ENCODE data around the gene LGALS7B. TPM values are rescaled to one million over a fixed set of nuclear protein-coding genes. Genes with fewer than 3 reads are reported as not detected.
A peak's percentile ranks its signal among the peaks of the same experiment; 100 is the strongest.
"Not testable (repeated sequence)": the region's sequence is repeated elsewhere in the genome, so short reads cannot be mapped to it uniquely, and the experiment has no call there.

The LGALS7B gene
- total RNA-seq, 1 experiment from 2014 or later: 3.2 TPM

- H3K36me3 Mint-ChIP-seq (ENCODE audit: insufficient read depth, unreplicated experiment): no peaks in the 10 kb centered on the region
- no peaks in the 10 kb centered on the region for H3K9me3 Mint-ChIP-seq (ENCODE audit: low read depth, unreplicated experiment)
- TF ChIP-seq CTCF (IDR thresholded peaks at IDR 0.05; ENCODE audit: unreplicated experiment): no peak
- no peak overlapping the region for H3K4me3 Mint-ChIP-seq (ENCODE audit: low read depth, unreplicated experiment)
- DNase-seq: no peak
- H3K4me1 Mint-ChIP-seq (ENCODE audit: low read depth, unreplicated experiment): peaks cover 24% of the 10 kb centered on the region
- no peaks in the 10 kb centered on the region for H3K27me3 Mint-ChIP-seq (ENCODE audit: unreplicated experiment)
- no peak overlapping the region for H3K27ac Mint-ChIP-seq (ENCODE audit: unreplicated experiment)
- CTCF ChIA-PET: no interaction called here
- no TSS peak for BruUV-seq (replicated peaks)
- intact Hi-C loops (cut with micrococcal nuclease; ENCODE audit: unreplicated experiment): no loop called here
Measured at GRCh38 chr19:38786572-38787265, 2.3 kb upstream of the LGALS7B start.

- H3K9me3 Mint-ChIP-seq (ENCODE audit: low read depth, unreplicated experiment); H3K36me3 Mint-ChIP-seq (ENCODE audit: insufficient read depth, unreplicated experiment); intact Hi-C loops (cut with micrococcal nuclease; ENCODE audit: unreplicated experiment); DNase-seq; BruUV-seq (replicated peaks); H3K27me3 Mint-ChIP-seq (ENCODE audit: unreplicated experiment); H3K27ac Mint-ChIP-seq (ENCODE audit: unreplicated experiment); H3K4me3 Mint-ChIP-seq (ENCODE audit: low read depth, unreplicated experiment); CTCF ChIA-PET: not testable (repeated sequence)
- H3K4me1 Mint-ChIP-seq (ENCODE audit: low read depth, unreplicated experiment): peaks cover 11% of the 10 kb centered on the region
Measured at GRCh38 chr19:38790507-38791403, 1.8 kb downstream of the LGALS7B start.

DNA sequence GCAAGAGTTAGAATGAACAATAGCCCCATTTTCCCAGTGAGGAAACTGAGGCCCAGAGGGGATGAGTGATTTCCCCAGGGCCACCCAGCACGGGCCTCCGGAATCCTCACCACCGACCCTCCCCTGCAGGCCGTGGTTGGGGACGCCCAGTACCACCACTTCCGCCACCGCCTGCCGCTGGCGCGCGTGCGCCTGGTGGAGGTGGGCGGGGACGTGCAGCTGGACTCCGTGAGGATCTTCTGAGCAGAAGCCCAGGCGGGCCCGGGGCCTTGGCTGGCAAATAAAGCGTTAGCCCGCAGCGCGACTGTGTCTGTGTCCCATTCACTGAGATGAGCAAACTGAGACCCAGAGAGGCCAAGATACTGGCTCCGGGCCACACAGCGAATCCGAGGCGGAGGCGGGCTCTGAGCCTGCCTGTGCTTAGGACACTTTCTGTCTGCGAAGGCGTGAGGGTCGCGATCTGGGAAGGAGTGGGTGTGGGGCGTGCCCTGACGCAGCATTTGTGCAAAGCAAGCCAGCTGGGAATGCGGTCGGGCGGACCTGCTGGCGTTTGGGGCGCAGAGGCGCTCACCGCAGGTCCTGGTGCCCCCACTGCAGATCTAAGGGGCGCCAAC is 2.6 kb downstream of the LGALS7B start:
- H3K4me1 Mint-ChIP-seq (ENCODE audit: low read depth, unreplicated experiment): peaks cover 11% of the 10 kb centered on the region

GRCh38 chr19:38792250-38793111 is 3.5 kb downstream of the LGALS7B start:
- peak; percentile 40 for TF ChIP-seq CTCF (IDR thresholded peaks at IDR 0.05; ENCODE audit: unreplicated experiment)
- Mint-ChIP-seq H3K9me3 (ENCODE audit: low read depth, unreplicated experiment) (no peaks in the 10 kb centered on the region), H3K27ac (ENCODE audit: unreplicated experiment) (no peak overlapping the region), H3K27me3 (ENCODE audit: unreplicated experiment) (no peaks in the 10 kb centered on the region), H3K36me3 (ENCODE audit: insufficient read depth, unreplicated experiment) (peaks cover 13% of the 10 kb centered on the region), H3K4me1 (ENCODE audit: low read depth, unreplicated experiment) (peaks cover 11% of the 10 kb centered on the region), H3K4me3 (ENCODE audit: low read depth, unreplicated experiment) (no peak overlapping the region)
- intact Hi-C loops (cut with micrococcal nuclease; ENCODE audit: unreplicated experiment): no loop called here
- CTCF ChIA-PET: interaction anchor here (1.6 kb wide), 1 partner anchor 9 kb away, joined by 3 read pairs; no protein-coding TSS in a partner anchor
- peak; percentile 36 for DNase-seq
- BruUV-seq (replicated peaks): no TSS peak

More for the DNA sequence above, 2.6 kb downstream of the LGALS7B start:
- H3K4me3 Mint-ChIP-seq (ENCODE audit: low read depth, unreplicated experiment); H3K9me3 Mint-ChIP-seq (ENCODE audit: low read depth, unreplicated experiment); H3K27ac Mint-ChIP-seq (ENCODE audit: unreplicated experiment); DNase-seq; intact Hi-C loops (cut with micrococcal nuclease; ENCODE audit: unreplicated experiment); CTCF ChIA-PET; BruUV-seq (replicated peaks); H3K27me3 Mint-ChIP-seq (ENCODE audit: unreplicated experiment): not testable (repeated sequence)
- H3K36me3 Mint-ChIP-seq (ENCODE audit: insufficient read depth, unreplicated experiment): peaks cover 11% of the 10 kb centered on the region
